GM19238 (cell line): ENCODE data around the gene XRCC5.
A peak's percentile ranks its signal among the peaks of the same experiment; 100 is the strongest.

Source experiments
- DNase-seq: peaks from one replicate; pipeline ENCODE4 v3.0.0; 2011; ENCODE audit warnings: low spot score; ENCODE audit not compliant: insufficient read length

XRCC5 gene

GRCh38 chr2:216084547-216084946 lies 24.6 kb upstream of the XRCC5 start:
- no peak for DNase-seq

- DNase-seq = no peak
Measured at GRCh38 chr2:216086207-216086893, 22.8 kb upstream of the XRCC5 start.

GRCh38 chr2:216090369-216090786 lies 18.8 kb upstream of the XRCC5 start:
- DNase-seq = no peak

GRCh38 chr2:216092646-216093045 lies 16.5 kb upstream of the XRCC5 start:
- no peak for DNase-seq

- no peak for DNase-seq
Measured at GRCh38 chr2:216094701-216095100, 14.4 kb upstream of the XRCC5 start.

GRCh38 chr2:216098421-216099334 lies 10.5 kb upstream of the XRCC5 start:
- DNase-seq = no peak

- DNase-seq = no peak
Measured at GRCh38 chr2:216101109-216101508, 8.0 kb upstream of the XRCC5 start.

- DNase-seq = no peak
Measured at GRCh38 chr2:216103213-216103612, 5.9 kb upstream of the XRCC5 start.

GRCh38 chr2:216104691-216105090 lies 4.5 kb upstream of the XRCC5 start:
- no peak for DNase-seq

GRCh38 chr2:216107320-216107719 lies 1.8 kb upstream of the XRCC5 start:
- DNase-seq = no peak

GRCh38 chr2:216107760-216108159 lies 1.4 kb upstream of the XRCC5 start:
- DNase-seq = no peak

GRCh38 chr2:216108310-216108966 lies 710 bp upstream of the XRCC5 start:
- no peak for DNase-seq

GRCh38 chr2:216109962-216110614 lies 940 bp downstream of the XRCC5 start:
- no peak for DNase-seq

- DNase-seq = no peak
Measured at GRCh38 chr2:216110620-216111019, 1.5 kb downstream of the XRCC5 start.

- DNase-seq = no peak
Measured at GRCh38 chr2:216111122-216111521, 2.0 kb downstream of the XRCC5 start.

GRCh38 chr2:216112926-216113325 lies 3.8 kb downstream of the XRCC5 start:
- no peak for DNase-seq

- peak; percentile 13 for DNase-seq
Measured at GRCh38 chr2:216113572-216113971, 4.4 kb downstream of the XRCC5 start.

GRCh38 chr2:216114382-216114713 lies 5.2 kb downstream of the XRCC5 start:
- DNase-seq = no peak

GRCh38 chr2:216114714-216115531 lies 5.8 kb downstream of the XRCC5 start:
- peak; percentile 72 for DNase-seq

- DNase-seq = no peak
Measured at GRCh38 chr2:216116418-216116817, 7.3 kb downstream of the XRCC5 start.
